Measurements from ENCODE around the gene ANTXR2.

ANTXR2 gene

DNA sequence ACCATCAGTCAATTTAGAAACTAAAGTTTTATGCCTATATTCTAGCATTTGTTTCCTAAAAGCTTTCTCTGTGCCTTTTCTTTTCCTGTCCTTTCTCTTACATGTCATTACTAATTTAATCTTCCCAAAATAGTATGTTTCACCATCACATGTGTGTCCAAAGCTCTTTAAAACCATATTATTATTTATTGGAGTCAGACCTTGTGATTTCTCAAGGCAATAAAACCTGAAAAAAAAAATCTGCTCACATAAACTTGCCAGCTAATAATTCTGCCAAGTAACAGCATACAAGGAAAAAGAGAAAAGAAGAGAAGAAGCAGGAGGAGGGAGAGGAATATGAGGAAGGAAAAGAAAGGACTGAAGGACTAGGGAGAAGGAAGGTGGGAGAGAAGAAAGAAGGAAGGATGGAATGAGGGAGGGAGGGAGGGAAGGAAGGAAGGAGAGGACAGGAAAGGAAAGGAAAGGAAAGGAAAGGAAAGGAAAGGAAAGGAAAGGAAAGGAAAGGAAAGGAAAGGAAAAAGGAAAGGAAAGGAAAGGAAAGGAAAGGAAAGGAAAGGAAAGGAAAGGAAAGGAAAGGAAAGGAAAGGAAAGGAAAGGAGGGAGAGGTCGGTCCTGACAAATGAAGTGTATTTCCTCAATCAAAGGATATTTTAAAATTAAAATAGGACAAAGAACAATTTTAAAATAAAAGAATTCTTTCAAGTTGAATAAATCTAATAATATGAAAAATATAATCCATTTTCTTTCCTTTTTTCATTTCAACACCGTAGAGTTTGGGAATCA is 57.4 kb downstream of the ANTXR2 start:
- ChIA-PET CTCF (no interaction called here), POLR2A (no interaction called here)
- TF ChIP-seq, protein P1, sequence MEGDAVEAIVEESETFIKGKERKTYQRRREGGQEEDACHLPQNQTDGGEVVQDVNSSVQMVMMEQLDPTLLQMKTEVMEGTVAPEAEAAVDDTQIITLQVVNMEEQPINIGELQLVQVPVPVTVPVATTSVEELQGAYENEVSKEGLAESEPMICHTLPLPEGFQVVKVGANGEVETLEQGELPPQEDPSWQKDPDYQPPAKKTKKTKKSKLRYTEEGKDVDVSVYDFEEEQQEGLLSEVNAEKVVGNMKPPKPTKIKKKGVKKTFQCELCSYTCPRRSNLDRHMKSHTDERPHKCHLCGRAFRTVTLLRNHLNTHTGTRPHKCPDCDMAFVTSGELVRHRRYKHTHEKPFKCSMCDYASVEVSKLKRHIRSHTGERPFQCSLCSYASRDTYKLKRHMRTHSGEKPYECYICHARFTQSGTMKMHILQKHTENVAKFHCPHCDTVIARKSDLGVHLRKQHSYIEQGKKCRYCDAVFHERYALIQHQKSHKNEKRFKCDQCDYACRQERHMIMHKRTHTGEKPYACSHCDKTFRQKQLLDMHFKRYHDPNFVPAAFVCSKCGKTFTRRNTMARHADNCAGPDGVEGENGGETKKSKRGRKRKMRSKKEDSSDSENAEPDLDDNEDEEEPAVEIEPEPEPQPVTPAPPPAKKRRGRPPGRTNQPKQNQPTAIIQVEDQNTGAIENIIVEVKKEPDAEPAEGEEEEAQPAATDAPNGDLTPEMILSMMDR (IDR thresholded peaks at IDR 0.05; ENCODE audit: control extremely low read depth, extremely low read depth, low read depth, missing control alignments) = no peak
- no peak for DNase-seq (ENCODE audit: extremely low spot score)

DNA sequence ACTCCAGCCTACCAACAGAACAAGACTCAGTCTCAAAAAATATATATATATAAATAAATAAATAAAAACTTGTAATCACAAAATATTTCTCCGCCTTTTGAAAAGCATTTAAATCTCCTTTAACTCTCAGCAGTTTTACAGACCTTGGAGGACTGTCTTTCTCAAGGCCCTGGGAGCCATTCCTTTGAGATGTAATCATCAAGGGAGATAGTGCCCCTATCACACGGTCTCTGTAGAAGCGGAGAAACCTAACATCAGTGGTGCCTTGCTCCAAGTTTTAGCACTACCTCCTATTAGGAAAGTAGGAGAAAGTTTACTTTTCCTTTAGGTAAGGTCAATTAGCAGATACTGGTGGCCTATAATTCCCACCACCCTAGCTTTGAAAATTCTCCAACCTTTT is 58.5 kb downstream of the ANTXR2 start:
- ChIA-PET CTCF (no interaction called here), POLR2A (no interaction called here)
- TF ChIP-seq, protein P1 (IDR thresholded peaks at IDR 0.05; ENCODE audit: control extremely low read depth, extremely low read depth, low read depth, missing control alignments) = no peak
- DNase-seq (ENCODE audit: extremely low spot score) = no peak

DNA sequence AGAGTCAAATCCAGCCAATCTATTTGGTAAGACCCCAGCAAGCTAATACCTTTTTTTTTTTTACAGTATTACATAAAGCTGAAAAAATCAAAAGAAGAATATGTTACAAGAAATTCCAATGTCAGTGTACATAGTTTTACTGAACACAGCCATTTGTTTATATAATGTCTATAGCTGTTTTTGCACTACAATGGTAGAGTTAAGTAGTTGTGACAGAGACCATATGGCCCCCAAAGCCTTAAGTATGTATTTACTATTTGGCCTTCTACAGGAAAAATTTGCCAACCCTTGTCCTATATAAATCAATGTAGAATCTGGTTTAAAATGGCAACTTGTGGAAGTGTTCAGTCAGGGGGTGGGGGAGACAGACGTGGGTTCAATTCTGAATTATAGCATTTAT is 60.7 kb downstream of the ANTXR2 start:
- TF ChIP-seq, protein P1 (IDR thresholded peaks at IDR 0.05; ENCODE audit: control extremely low read depth, extremely low read depth, low read depth, missing control alignments) = no peak
- ChIA-PET POLR2A (no interaction called here), CTCF (no interaction called here)
- no peak for DNase-seq (ENCODE audit: extremely low spot score)

DNA sequence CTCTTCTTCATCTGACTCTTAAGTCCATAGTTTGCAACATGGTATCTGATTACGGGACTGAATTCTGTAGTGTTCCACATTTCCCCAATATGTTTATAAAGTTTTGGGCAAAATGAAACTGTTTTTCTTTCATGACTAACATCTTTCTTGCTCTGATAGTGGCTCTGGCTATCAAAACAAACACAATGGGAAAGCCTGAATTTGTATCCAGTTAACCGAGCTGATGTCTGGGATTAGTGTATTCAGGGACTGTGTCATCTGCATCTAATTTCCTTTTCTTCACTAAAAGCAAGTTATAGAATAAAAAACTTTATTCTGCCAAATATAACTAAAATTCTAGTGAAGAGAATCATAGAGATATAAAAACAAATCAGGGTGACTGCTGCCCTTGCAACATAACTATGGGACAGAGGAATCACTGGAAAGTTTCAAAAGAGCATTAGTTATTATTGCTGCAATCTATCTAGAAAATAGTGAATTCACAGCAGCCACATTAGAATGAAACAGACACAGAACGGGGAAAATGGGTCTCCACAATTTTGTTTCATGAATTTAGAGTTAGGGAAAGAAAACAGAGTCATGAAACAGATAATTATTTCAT is 61.3 kb downstream of the ANTXR2 start:
- CTCF ChIA-PET = no interaction called here
- POLR2A ChIA-PET = no interaction called here
- no peak for DNase-seq (ENCODE audit: extremely low spot score)
- TF ChIP-seq, protein P1 (IDR thresholded peaks at IDR 0.05; ENCODE audit: control extremely low read depth, extremely low read depth, low read depth, missing control alignments) = no peak

DNA sequence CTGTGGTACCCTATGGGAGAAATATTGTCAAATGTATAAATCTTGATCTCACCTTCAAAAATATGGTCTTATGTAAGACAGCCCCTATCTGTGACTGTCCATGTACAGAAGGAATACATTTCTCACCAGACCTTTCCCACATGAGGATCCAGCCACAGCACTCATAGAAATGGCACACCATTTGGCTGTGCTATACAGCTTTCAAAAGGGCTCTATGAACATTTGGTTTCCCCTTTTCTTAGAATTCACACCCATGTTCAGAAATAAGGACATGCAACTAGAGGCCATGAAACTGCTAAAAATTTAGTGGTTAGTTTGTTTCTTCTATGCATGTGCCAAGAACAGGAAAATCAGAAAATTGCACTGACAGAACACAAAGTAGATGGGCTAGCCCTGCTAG is 62.7 kb downstream of the ANTXR2 start:
- CTCF ChIA-PET = no interaction called here
- POLR2A ChIA-PET = no interaction called here
- TF ChIP-seq, protein P1 (IDR thresholded peaks at IDR 0.05; ENCODE audit: control extremely low read depth, extremely low read depth, low read depth, missing control alignments) = no peak

DNA sequence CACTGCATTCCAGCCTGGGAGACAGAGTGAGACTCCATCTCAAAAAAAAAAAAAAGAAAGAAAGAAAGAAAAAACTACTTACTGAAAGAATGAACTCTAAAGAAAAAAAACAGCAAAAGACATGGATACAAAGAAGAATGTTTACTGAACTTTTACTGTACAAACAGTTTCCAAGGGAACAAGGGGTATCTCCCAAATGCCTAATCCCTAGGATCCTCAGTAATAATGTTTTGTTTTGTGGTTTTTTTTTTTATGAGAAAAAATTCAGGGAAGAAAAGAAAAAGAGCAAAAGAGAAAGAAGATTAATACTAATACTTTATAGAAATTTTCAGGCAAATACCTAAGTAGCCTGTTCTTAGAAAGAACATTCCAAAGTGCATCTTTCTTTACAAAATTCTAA is 63.2 kb downstream of the ANTXR2 start:
- ChIA-PET POLR2A (no interaction called here), CTCF (no interaction called here)
- TF ChIP-seq, protein P1 (IDR thresholded peaks at IDR 0.05; ENCODE audit: control extremely low read depth, extremely low read depth, low read depth, missing control alignments) = no peak
- DNase-seq (ENCODE audit: extremely low spot score) = no peak

More for the DNA sequence above, 62.7 kb downstream of the ANTXR2 start:
- no peak for DNase-seq (ENCODE audit: extremely low spot score)
